Kidney glomerular epithelial cell (primary cell): ENCODE data around the gene TVP23C.
"Not testable (repeated sequence)": the region's sequence is repeated elsewhere in the genome, so short reads cannot be mapped to it uniquely, and the experiment has no call there.

ENCODE experiments used
- DNase-seq: peaks from one replicate; lab custom pipeline; 2025; lab: John Stamatoyannopoulos, UW

TVP23C gene

GRCh38 chr17:15526292-15527218 lies 36.7 kb downstream of the TVP23C start:
- not testable (repeated sequence) for DNase-seq

- not testable (repeated sequence) for DNase-seq
These were observed 38.0 kb downstream of the TVP23C start for GRCh38 chr17:15524990-15525985.

GRCh38 chr17:15516150-15516549 lies 47.1 kb downstream of the TVP23C start:
- DNase-seq: no peak

- no peak for DNase-seq
These were observed 48.8 kb downstream of the TVP23C start for GRCh38 chr17:15514469-15514868.

- DNase-seq: no peak
These were observed 49.3 kb downstream of the TVP23C start for GRCh38 chr17:15513856-15514459.

GRCh38 chr17:15513058-15513791 lies 50.1 kb downstream of the TVP23C start:
- DNase-seq: no peak

- DNase-seq: no peak
These were observed 51.1 kb downstream of the TVP23C start for GRCh38 chr17:15512071-15512709.

GRCh38 chr17:15511142-15511541 lies 52.1 kb downstream of the TVP23C start:
- DNase-seq: no peak

- peak; percentile 20 for DNase-seq
These were observed 52.9 kb downstream of the TVP23C start for GRCh38 chr17:15510361-15510760.

GRCh38 chr17:15509095-15509494 lies 54.2 kb downstream of the TVP23C start:
- no peak for DNase-seq

GRCh38 chr17:15508466-15508865 lies 54.8 kb downstream of the TVP23C start:
- DNase-seq: no peak

- no peak for DNase-seq
These were observed 55.4 kb downstream of the TVP23C start for GRCh38 chr17:15507896-15508295.

GRCh38 chr17:15507001-15507400 lies 56.3 kb downstream of the TVP23C start:
- DNase-seq: no peak

GRCh38 chr17:15505708-15506107 lies 57.6 kb downstream of the TVP23C start:
- DNase-seq: not testable (repeated sequence)

- DNase-seq: no peak
These were observed 59.6 kb downstream of the TVP23C start for GRCh38 chr17:15503731-15504130.

- DNase-seq: peak; percentile 55
These were observed 60.7 kb downstream of the TVP23C start for GRCh38 chr17:15502369-15503112.

GRCh38 chr17:15501793-15502192 lies 61.5 kb downstream of the TVP23C start:
- no peak for DNase-seq

GRCh38 chr17:15501282-15501681 lies 62.0 kb downstream of the TVP23C start:
- DNase-seq: no peak

- DNase-seq: no peak
These were observed 65.2 kb downstream of the TVP23C start for GRCh38 chr17:15498107-15498506.
